Keratinocyte (primary cell): ENCODE measurements around the gene CAPN7. TPM values are rescaled to one million over a fixed set of nuclear protein-coding genes. Genes with fewer than 3 reads are reported as not detected.
A peak's percentile ranks its signal among the peaks of the same experiment; 100 is the strongest.

Experiments
- DNase-seq: peaks from one replicate; pipeline ENCODE4 v3.0.0-alpha.2; 2011; ENCODE audit warnings: low read depth, missing footprints, low spot score
- FAIRE-seq: peaks from 2 replicates; lab custom pipeline; 2011; peaks lifted over from hg19 to GRCh38; lab: Jason Lieb, UNC
- H2AFZ ChIP-seq: 2 replicates; pipeline ENCODE4 v1.6.0; 2012; ENCODE audit warnings: low read length, control low read depth, inconsistent platforms; ENCODE audit not compliant: control insufficient read depth
- H3K27ac ChIP-seq: 2 replicates; pipeline ENCODE4 v1.5.1; 2011; ENCODE audit warnings: low read length; ENCODE audit not compliant: control insufficient read depth, insufficient read depth
- H3K27me3 ChIP-seq: 3 replicates; pipeline ENCODE4 v1.6.0; 2011; ENCODE audit warnings: low read length; ENCODE audit not compliant: control insufficient read depth, insufficient read depth; ENCODE audit errors: extremely low read depth
- H3K36me3 ChIP-seq, 2 experiments: 2 replicates in 1 of 2; 3 replicates in 1 of 2; pipeline ENCODE4 v1.5.1; 2011; ENCODE audit warnings: low read length in 2 of 2, mild to moderate bottlenecking in 1 of 2; ENCODE audit not compliant: control insufficient read depth in 2 of 2, insufficient read depth in 2 of 2; ENCODE audit errors: extremely low read depth in 1 of 2
- H3K4me1 ChIP-seq: 3 replicates; pipeline ENCODE4 v1.5.1; 2011; ENCODE audit warnings: low read length; ENCODE audit not compliant: control insufficient read depth, insufficient read depth; ENCODE audit errors: extremely low read depth
- H3K4me2 ChIP-seq: 3 replicates; pipeline ENCODE4 v1.6.0; 2011; ENCODE audit warnings: low read depth, low read length; ENCODE audit not compliant: control insufficient read depth, insufficient read depth; ENCODE audit errors: extremely low read depth
- H3K4me3 ChIP-seq, 3 experiments: fragments of 200-600 bp in 1 of 3; sonication (generic) in 1 of 3; 2 replicates in 2 of 3; 3 replicates in 1 of 3; pipeline ENCODE4 v1.5.1; 2011 to 2016; ENCODE audit warnings: low read length in 3 of 3, mild to moderate bottlenecking in 3 of 3, control low read depth in 2 of 3, inconsistent platforms in 1 of 3, low read depth in 1 of 3, mixed read lengths in 1 of 3, mixed run types in 1 of 3, moderate library complexity in 1 of 3; ENCODE audit not compliant: control insufficient read depth in 2 of 3, insufficient read depth in 2 of 3; ENCODE audit errors: extremely low read depth in 1 of 3
- H3K79me2 ChIP-seq: 2 replicates; pipeline ENCODE4 v1.6.0; 2012; ENCODE audit warnings: low read length; ENCODE audit not compliant: control insufficient read depth, insufficient read depth
- H3K9ac ChIP-seq: 3 replicates; pipeline ENCODE4 v1.6.0; 2011; ENCODE audit warnings: low read length; ENCODE audit not compliant: control insufficient read depth, insufficient read depth; ENCODE audit errors: extremely low read depth
- H3K9me1 ChIP-seq: 3 replicates; pipeline ENCODE4 v1.6.0; 2011; ENCODE audit warnings: low read length; ENCODE audit not compliant: control insufficient read depth, insufficient read depth; ENCODE audit errors: extremely low read depth
- H3K9me3 ChIP-seq: 2 replicates; pipeline ENCODE4 v1.5.1; 2012; ENCODE audit warnings: low read depth, low read length; ENCODE audit not compliant: control insufficient read depth
- H4K20me1 ChIP-seq: 3 replicates; pipeline ENCODE4 v1.6.0; 2011; ENCODE audit warnings: low read length; ENCODE audit not compliant: control insufficient read depth, insufficient read depth; ENCODE audit errors: extremely low read depth
- EZH2 ChIP-seq: IDR thresholded peaks from one replicate; pipeline ENCODE4 v1.6.1; 2012; ENCODE audit warnings: inconsistent platforms, mild to moderate bottlenecking, low read length, moderate library complexity
- dilution Hi-C: fragments of 300-500 bp; cut with MboI; formaldehyde crosslinking; loops from one replicate; pipeline ENCODE4 v1.7.0; 2020; ENCODE audit warnings: low sequenced_read_pairs; ENCODE audit not compliant: extremely low pct_ligation_motif_present
- polyA plus RNA-seq, 5 experiments: library from polyadenylated mRNA; depleted of rRNA in 3 of 5; stranded (reverse) in 3 of 5; stranded (forward) in 1 of 5; unstranded in 1 of 5; fragments of >200 nt; gene quantifications; 1 replicate in 1 of 5; 2 replicates in 3 of 5; 3 replicates in 1 of 5; pipeline versions ENCODE4 v1.2.1 to v1.2.3, GENCODE V29; 2011 to 2012; ENCODE audit warnings: missing spikeins in 2 of 5, low read depth in 1 of 5, low replicate concordance in 1 of 5
- TF ChIP-seq, protein P1 (sequence below), 3 experiments: IDR thresholded peaks in 1 of 3; conservative IDR thresholded peaks in 1 of 3; optimal IDR thresholded peaks in 1 of 3; 2 replicates in 2 of 3; 3 replicates in 1 of 3; pipeline versions ENCODE3 to v1.5.1; 2011; ENCODE audit warnings: low read length in 3 of 3, mild to moderate bottlenecking in 3 of 3, moderate library complexity in 2 of 3, control low read depth in 1 of 3, inconsistent platforms in 1 of 3; ENCODE audit not compliant: insufficient read depth in 2 of 3; ENCODE audit errors: extremely low read depth in 1 of 3

Gene CAPN7
- polyA plus RNA-seq, 1 donor (not counting 4 experiments of a cell fraction or from before 2014, with no cell fraction given), result 29.3 TPM

DNA sequence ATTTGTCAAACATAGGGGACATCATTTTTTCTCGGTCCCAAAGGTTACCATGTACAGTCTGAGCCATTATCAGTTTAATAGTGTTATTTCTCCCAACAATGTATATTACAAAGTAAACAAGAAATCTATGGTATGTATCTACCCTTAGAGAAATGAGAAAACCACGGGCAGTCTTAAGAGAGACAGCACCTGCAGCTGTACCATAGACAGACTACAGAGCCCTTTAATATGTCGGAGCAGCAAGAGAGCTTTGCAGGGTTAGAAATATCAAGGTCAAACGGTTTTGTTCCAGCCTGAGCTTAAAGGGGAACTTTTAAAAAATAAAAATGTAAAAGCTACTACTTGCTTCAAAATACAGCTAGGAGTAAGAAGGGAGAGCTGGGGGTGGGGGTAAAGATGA lies 73.2 kb downstream of the CAPN7 start:
- Histone ChIP-seq H3K36me3 (no peaks in the 10 kb centered on the region), H3K79me2 (no peaks in the 10 kb centered on the region), H3K4me1 (peaks cover 4% of the 10 kb centered on the region), H3K4me3 (no peak overlapping the region), H3K9me3 (no peaks in the 10 kb centered on the region), H2AFZ (no peak overlapping the region), H4K20me1 (no peaks in the 10 kb centered on the region), H3K27me3 (no peaks in the 10 kb centered on the region), H3K4me2 (no peak overlapping the region), H3K27ac (no peak overlapping the region), H3K9me1 (no peaks in the 10 kb centered on the region), H3K9ac (no peak overlapping the region)
- FAIRE-seq, result no peak
- dilution Hi-C loops, result no loop called here
- no peak for DNase-seq
- TF ChIP-seq, protein P1, sequence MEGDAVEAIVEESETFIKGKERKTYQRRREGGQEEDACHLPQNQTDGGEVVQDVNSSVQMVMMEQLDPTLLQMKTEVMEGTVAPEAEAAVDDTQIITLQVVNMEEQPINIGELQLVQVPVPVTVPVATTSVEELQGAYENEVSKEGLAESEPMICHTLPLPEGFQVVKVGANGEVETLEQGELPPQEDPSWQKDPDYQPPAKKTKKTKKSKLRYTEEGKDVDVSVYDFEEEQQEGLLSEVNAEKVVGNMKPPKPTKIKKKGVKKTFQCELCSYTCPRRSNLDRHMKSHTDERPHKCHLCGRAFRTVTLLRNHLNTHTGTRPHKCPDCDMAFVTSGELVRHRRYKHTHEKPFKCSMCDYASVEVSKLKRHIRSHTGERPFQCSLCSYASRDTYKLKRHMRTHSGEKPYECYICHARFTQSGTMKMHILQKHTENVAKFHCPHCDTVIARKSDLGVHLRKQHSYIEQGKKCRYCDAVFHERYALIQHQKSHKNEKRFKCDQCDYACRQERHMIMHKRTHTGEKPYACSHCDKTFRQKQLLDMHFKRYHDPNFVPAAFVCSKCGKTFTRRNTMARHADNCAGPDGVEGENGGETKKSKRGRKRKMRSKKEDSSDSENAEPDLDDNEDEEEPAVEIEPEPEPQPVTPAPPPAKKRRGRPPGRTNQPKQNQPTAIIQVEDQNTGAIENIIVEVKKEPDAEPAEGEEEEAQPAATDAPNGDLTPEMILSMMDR (optimal IDR thresholded peaks at IDR 0.05 in 1 of 3, IDR thresholded peaks at IDR 0.05 in 1 of 3, conservative IDR thresholded peaks at IDR 0.05 in 1 of 3; ENCODE audit: extremely low read depth in 1 of 3, insufficient read depth in 2 of 3, low read length in 3 of 3), result no peak

GRCh38 chr3:15279671-15280402 lies 73.8 kb downstream of the CAPN7 start:
- H4K20me1 ChIP-seq, result no peaks in the 10 kb centered on the region
- no peak overlapping the region for H3K4me3 ChIP-seq
- no peaks in the 10 kb centered on the region for H3K9me3 ChIP-seq
- H3K9ac ChIP-seq, result no peak overlapping the region
- H3K79me2 ChIP-seq, result no peaks in the 10 kb centered on the region
- TF ChIP-seq, protein P1 (optimal IDR thresholded peaks at IDR 0.05 in 1 of 3, IDR thresholded peaks at IDR 0.05 in 1 of 3, conservative IDR thresholded peaks at IDR 0.05 in 1 of 3; ENCODE audit: extremely low read depth in 1 of 3, insufficient read depth in 2 of 3, low read length in 3 of 3), result peak in 1 of 3 experiments; percentile 14
- TF ChIP-seq EZH2, result no peak
- H2AFZ ChIP-seq, result no peak overlapping the region
- H3K4me2 ChIP-seq, result no peak overlapping the region
- H3K36me3 ChIP-seq, result no peaks in the 10 kb centered on the region
- FAIRE-seq (no peak), DNase-seq (no peak)
- H3K9me1 ChIP-seq, result no peaks in the 10 kb centered on the region
- H3K27me3 ChIP-seq, result no peaks in the 10 kb centered on the region
- dilution Hi-C loops, result no loop called here
- H3K4me1 ChIP-seq, result peaks cover 4% of the 10 kb centered on the region
- no peak overlapping the region for H3K27ac ChIP-seq
